MM.1S (cell line): ENCODE data around the gene PATJ.

Source experiments
- EZH2 ChIP-seq: fragments of 300-600 bp; sonication (generic); optimal IDR thresholded peaks from 2 replicates; pipeline ENCODE3; 2017; ENCODE audit warnings: low read depth, mild to moderate bottlenecking, antibody characterized with exemption, low read length, mixed read lengths
- TF ChIP-seq, protein P1 (sequence below): fragments of 300-600 bp; sonication (generic); IDR thresholded peaks from 2 replicates; pipeline ENCODE4 v1.5.1; 2016; ENCODE audit warnings: antibody characterized with exemption, low read length, mixed read lengths

GRCh38 chr1:62037274-62037673 lies 295.0 kb downstream of the PATJ start:
- TF ChIP-seq, protein P1, sequence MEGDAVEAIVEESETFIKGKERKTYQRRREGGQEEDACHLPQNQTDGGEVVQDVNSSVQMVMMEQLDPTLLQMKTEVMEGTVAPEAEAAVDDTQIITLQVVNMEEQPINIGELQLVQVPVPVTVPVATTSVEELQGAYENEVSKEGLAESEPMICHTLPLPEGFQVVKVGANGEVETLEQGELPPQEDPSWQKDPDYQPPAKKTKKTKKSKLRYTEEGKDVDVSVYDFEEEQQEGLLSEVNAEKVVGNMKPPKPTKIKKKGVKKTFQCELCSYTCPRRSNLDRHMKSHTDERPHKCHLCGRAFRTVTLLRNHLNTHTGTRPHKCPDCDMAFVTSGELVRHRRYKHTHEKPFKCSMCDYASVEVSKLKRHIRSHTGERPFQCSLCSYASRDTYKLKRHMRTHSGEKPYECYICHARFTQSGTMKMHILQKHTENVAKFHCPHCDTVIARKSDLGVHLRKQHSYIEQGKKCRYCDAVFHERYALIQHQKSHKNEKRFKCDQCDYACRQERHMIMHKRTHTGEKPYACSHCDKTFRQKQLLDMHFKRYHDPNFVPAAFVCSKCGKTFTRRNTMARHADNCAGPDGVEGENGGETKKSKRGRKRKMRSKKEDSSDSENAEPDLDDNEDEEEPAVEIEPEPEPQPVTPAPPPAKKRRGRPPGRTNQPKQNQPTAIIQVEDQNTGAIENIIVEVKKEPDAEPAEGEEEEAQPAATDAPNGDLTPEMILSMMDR, result no peak
- TF ChIP-seq EZH2, result no peak
